Muscle layer of duodenum (tissue), 2 donors: ENCODE measurements around the gene UBE2O.

Source experiments
- H3K27ac ChIP-seq: one replicate; pipeline ENCODE4 v1.7.0; 2013; ENCODE audit warnings: mild to moderate bottlenecking, low read length
- H3K27me3 ChIP-seq: one replicate; pipeline ENCODE4 v1.7.0; 2013; ENCODE audit warnings: low read depth, mild to moderate bottlenecking, control low read depth, low read length
- H3K36me3 ChIP-seq, 2 donors: one replicate each; pipeline ENCODE4 v1.7.0; 2013; ENCODE audit warnings: low read length in 2 of 2, control low read depth in 1 of 2, mild to moderate bottlenecking in 1 of 2; ENCODE audit not compliant: insufficient read depth in 2 of 2, control insufficient read depth in 1 of 2
- H3K4me1 ChIP-seq, 2 donors: one replicate each; pipeline ENCODE4 v1.7.0; 2013; ENCODE audit warnings: low read length in 2 of 2, mild to moderate bottlenecking in 2 of 2, control low read depth in 1 of 2, moderate library complexity in 1 of 2; ENCODE audit not compliant: insufficient read depth in 2 of 2, control insufficient read depth in 1 of 2
- H3K4me3 ChIP-seq, 2 donors: one replicate each; pipeline ENCODE4 v1.7.0; 2013; ENCODE audit warnings: low read length in 2 of 2, low read depth in 1 of 2, mild to moderate bottlenecking in 1 of 2
- H3K9me3 ChIP-seq, 2 donors: one replicate each; pipeline ENCODE4 v1.7.0; 2013; ENCODE audit warnings: low read length in 2 of 2, control low read depth in 1 of 2, mild to moderate bottlenecking in 1 of 2; ENCODE audit not compliant: control insufficient read depth in 1 of 2
- donor health status: healthy.

The UBE2O gene

GRCh38 chr17:76417499-76418143, 35.3 kb downstream of the UBE2O start:
- no peak overlapping the region for H3K4me3 ChIP-seq
- peaks cover 6 to 33% of the 10 kb centered on the region in 2 donors for H3K4me1 ChIP-seq

GRCh38 chr17:76416899-76417298, 36.1 kb downstream of the UBE2O start:
- peaks cover 6 to 33% of the 10 kb centered on the region in 2 donors for H3K4me1 ChIP-seq
- no peaks in the 10 kb centered on the region for H3K27me3 ChIP-seq

More at GRCh38 chr17:76417499-76418143, 35.3 kb downstream of the UBE2O start:
- no peaks in the 10 kb centered on the region for H3K9me3 ChIP-seq
- no peak overlapping the region for H3K27ac ChIP-seq
- peaks cover 0 to 3% of the 10 kb centered on the region in 2 donors for H3K36me3 ChIP-seq
- H3K27me3 ChIP-seq, result no peaks in the 10 kb centered on the region

GRCh38 chr17:76416457-76416856, 36.5 kb downstream of the UBE2O start:
- Histone ChIP-seq H3K4me3 (no peak overlapping the region), H3K27me3 (no peaks in the 10 kb centered on the region), H3K27ac (no peak overlapping the region), H3K9me3 (no peaks in the 10 kb centered on the region), H3K36me3 (peaks cover 0 to 3% of the 10 kb centered on the region in 2 donors), H3K4me1 (peaks cover 6 to 33% of the 10 kb centered on the region in 2 donors)

More at GRCh38 chr17:76416899-76417298, 36.1 kb downstream of the UBE2O start:
- H3K4me3 ChIP-seq, result no peak overlapping the region
- H3K9me3 ChIP-seq, result no peaks in the 10 kb centered on the region
- H3K27ac ChIP-seq, result no peak overlapping the region
- H3K36me3 ChIP-seq, result peaks cover 0 to 3% of the 10 kb centered on the region in 2 donors

- Histone ChIP-seq H3K4me1 (peaks cover 6 to 29% of the 10 kb centered on the region in 2 donors), H3K36me3 (peaks cover 0 to 3% of the 10 kb centered on the region in 2 donors), H3K9me3 (no peaks in the 10 kb centered on the region), H3K4me3 (no peak overlapping the region), H3K27ac (no peak overlapping the region), H3K27me3 (no peaks in the 10 kb centered on the region)
These were observed 37.2 kb downstream of the UBE2O start for GRCh38 chr17:76415786-76416185.

GRCh38 chr17:76414334-76415295, 38.3 kb downstream of the UBE2O start:
- H3K27me3 ChIP-seq, result no peaks in the 10 kb centered on the region
- H3K4me1 ChIP-seq, result peaks cover 6 to 17% of the 10 kb centered on the region in 2 donors
- no peaks in the 10 kb centered on the region for H3K9me3 ChIP-seq
- H3K36me3 ChIP-seq, result peaks cover 0 to 5% of the 10 kb centered on the region in 2 donors
- H3K27ac ChIP-seq, result no peak overlapping the region
- no peak overlapping the region for H3K4me3 ChIP-seq

- Histone ChIP-seq H3K36me3 (peaks cover 0 to 3% of the 10 kb centered on the region in 2 donors), H3K27me3 (no peaks in the 10 kb centered on the region), H3K4me1 (peaks cover 6 to 16% of the 10 kb centered on the region in 2 donors), H3K27ac (no peak overlapping the region), H3K9me3 (no peaks in the 10 kb centered on the region), H3K4me3 (no peak overlapping the region)
These were observed 41.7 kb downstream of the UBE2O start for GRCh38 chr17:76411247-76411646.

- no peaks in the 10 kb centered on the region for H3K27me3 ChIP-seq
- no peak overlapping the region for H3K4me3 ChIP-seq
- peaks cover 0 to 3% of the 10 kb centered on the region in 2 donors for H3K36me3 ChIP-seq
- peaks cover 6 to 23% of the 10 kb centered on the region in 2 donors for H3K4me1 ChIP-seq
- no peak overlapping the region for H3K27ac ChIP-seq
- no peaks in the 10 kb centered on the region for H3K9me3 ChIP-seq
These were observed 42.5 kb downstream of the UBE2O start for GRCh38 chr17:76410328-76410965.

- H3K4me3 ChIP-seq, result no peak overlapping the region
- peaks cover 10 to 13% of the 10 kb centered on the region in 2 donors for H3K36me3 ChIP-seq
- no peaks in the 10 kb centered on the region for H3K9me3 ChIP-seq
- peaks cover 0 to 15% of the 10 kb centered on the region in 2 donors for H3K4me1 ChIP-seq
- no peak overlapping the region for H3K27ac ChIP-seq
- H3K27me3 ChIP-seq, result no peaks in the 10 kb centered on the region
These were observed 44.7 kb downstream of the UBE2O start for GRCh38 chr17:76408037-76408849.

GRCh38 chr17:76407509-76407908, 45.4 kb downstream of the UBE2O start:
- Histone ChIP-seq H3K4me1 (peaks cover 0 to 15% of the 10 kb centered on the region in 2 donors), H3K27ac (no peak overlapping the region), H3K9me3 (no peaks in the 10 kb centered on the region), H3K36me3 (peaks cover 14 to 15% of the 10 kb centered on the region in 2 donors), H3K27me3 (no peaks in the 10 kb centered on the region), H3K4me3 (no peak overlapping the region)

GRCh38 chr17:76405967-76406647, 46.8 kb downstream of the UBE2O start:
- H3K9me3 ChIP-seq, result no peaks in the 10 kb centered on the region
- no peak overlapping the region for H3K27ac ChIP-seq
- no peak overlapping the region for H3K4me3 ChIP-seq
- H3K4me1 ChIP-seq, result peaks cover 0 to 15% of the 10 kb centered on the region in 2 donors
- no peaks in the 10 kb centered on the region for H3K27me3 ChIP-seq
- H3K36me3 ChIP-seq, result peaks cover 21 to 26% of the 10 kb centered on the region in 2 donors
